SH-SY5Y (cell line): ENCODE data around the gene MSL1.

Experiments
- GATA2 ChIP-seq: IDR thresholded peaks from 2 replicates; pipeline ENCODE4 v1.6.1; 2011; ENCODE audit warnings: mild to moderate bottlenecking, low read depth, low read length
- GATA3 ChIP-seq: IDR thresholded peaks from 2 replicates; pipeline ENCODE4 v1.6.1; 2011; ENCODE audit warnings: low read depth, mild to moderate bottlenecking, low read length, moderate library complexity

GRCh38 chr17:40148527-40148926, 26.8 kb downstream of the MSL1 start:
- TF ChIP-seq GATA3 (no peak), GATA2 (no peak)
